DOHH2 (cell line): ENCODE measurements around the gene ZNF365.

Experiments
- H3F3A ChIP-seq: fragments of 200-600 bp; sonication (generic), shearing (Covaris generic); 2 replicates; pipeline ENCODE4 v1.6.0; 2016; ENCODE audit warnings: antibody characterized with exemption, mild to moderate bottlenecking; ENCODE audit not compliant: control insufficient read depth, insufficient read depth
- H3K27ac ChIP-seq: fragments of 200-600 bp; sonication (generic); 2 replicates; pipeline ENCODE4 v1.5.1; 2014; ENCODE audit warnings: low read depth, mild to moderate bottlenecking, low read length, moderate library complexity
- H3K27me3 ChIP-seq: fragments of 200-600 bp; sonication (generic); 2 replicates; pipeline ENCODE4 v1.6.1; 2014; ENCODE audit warnings: mild to moderate bottlenecking, low read length, mixed read lengths; ENCODE audit not compliant: control insufficient read depth
- H3K36me3 ChIP-seq: fragments of 200-600 bp; sonication (generic); 2 replicates; pipeline ENCODE4 v1.6.1; 2014; ENCODE audit warnings: mild to moderate bottlenecking, low read length, moderate library complexity, mixed read lengths; ENCODE audit not compliant: control insufficient read depth
- H3K4me1 ChIP-seq: fragments of 200-600 bp; sonication (generic); 2 replicates; pipeline ENCODE4 v1.6.1; 2014; ENCODE audit warnings: mild to moderate bottlenecking, low read length, mixed read lengths; ENCODE audit not compliant: control insufficient read depth
- H3K4me2 ChIP-seq: fragments of 200-600 bp; sonication (generic); 2 replicates; pipeline ENCODE4 v1.6.0; 2014; ENCODE audit warnings: mild to moderate bottlenecking, low read length, moderate library complexity
- H3K4me3 ChIP-seq: fragments of 200-600 bp; sonication (generic); 2 replicates; pipeline ENCODE4 v1.5.1; 2014; ENCODE audit warnings: mild to moderate bottlenecking, low read length, mixed read lengths
- H3K79me2 ChIP-seq: fragments of 200-600 bp; sonication (generic); 2 replicates; pipeline ENCODE4 v1.6.1; 2014; ENCODE audit warnings: mild to moderate bottlenecking, low read length, mixed read lengths; ENCODE audit not compliant: control insufficient read depth
- H3K9me2 ChIP-seq: fragments of 200-600 bp; sonication (generic); replicated peaks from 2 replicates; pipeline ENCODE4 v1.6.1; 2014; ENCODE audit warnings: mild to moderate bottlenecking, low read length, mixed read lengths; ENCODE audit not compliant: control insufficient read depth
- H3K9me3 ChIP-seq: fragments of 200-600 bp; sonication (generic); 2 replicates; pipeline ENCODE4 v1.6.1; 2014; ENCODE audit warnings: antibody characterized with exemption, low read length, mixed read lengths; ENCODE audit not compliant: control insufficient read depth, insufficient read depth
- H4K20me1 ChIP-seq: fragments of 200-600 bp; sonication (generic); 2 replicates; pipeline ENCODE4 v1.6.0; 2014; ENCODE audit warnings: low read depth, mild to moderate bottlenecking, antibody characterized with exemption, low read length, moderate library complexity; ENCODE audit not compliant: control insufficient read depth, insufficient read depth
- CTCF ChIP-seq: fragments of 200-600 bp; sonication (generic); IDR thresholded peaks from one replicate; pipeline ENCODE4 v1.5.1; 2014; ENCODE audit warnings: antibody characterized with exemption, mild to moderate bottlenecking, low read depth, low read length; ENCODE audit not compliant: poor library complexity, severe bottlenecking
- EZH2phosphoT487 ChIP-seq: fragments of 200-600 bp; sonication (generic); IDR thresholded peaks from 2 replicates; pipeline ENCODE4 v1.6.1; 2017; ENCODE audit warnings: borderline replicate concordance, mild to moderate bottlenecking, antibody characterized with exemption, low read length, moderate library complexity, mixed read lengths

ZNF365 gene

GRCh38 chr10:62373639-62373994 is 552 bp upstream of the ZNF365 start:
- no peaks in the 10 kb centered on the region for H3K9me2 ChIP-seq
- no peak overlapping the region for H3K27ac ChIP-seq
- no peak overlapping the region for H3K4me2 ChIP-seq
- no peaks in the 10 kb centered on the region for H3K36me3 ChIP-seq
- no peak for TF ChIP-seq EZH2phosphoT487
- TF ChIP-seq CTCF, result no peak
- no peaks in the 10 kb centered on the region for H4K20me1 ChIP-seq
- no peak overlapping the region for H3K4me3 ChIP-seq
- no peaks in the 10 kb centered on the region for H3K4me1 ChIP-seq
- H3K9me3 ChIP-seq, result peaks cover 4% of the 10 kb centered on the region; the same call in 1 of the 2 replicates
- H3K79me2 ChIP-seq, result no peaks in the 10 kb centered on the region
- peaks cover 27% of the 10 kb centered on the region for H3K27me3 ChIP-seq
- H3F3A ChIP-seq, result no peaks in the 10 kb centered on the region

- TF ChIP-seq EZH2phosphoT487 (no peak), CTCF (no peak)
Measured at GRCh38 chr10:62374862-62375710, 917 bp downstream of the ZNF365 start.

GRCh38 chr10:62376071-62377025 is 2.2 kb downstream of the ZNF365 start:
- H3K9me2 ChIP-seq, result no peaks in the 10 kb centered on the region

More at GRCh38 chr10:62374862-62375710, 917 bp downstream of the ZNF365 start:
- no peak overlapping the region for H3K4me2 ChIP-seq
- peaks cover 27% of the 10 kb centered on the region for H3K27me3 ChIP-seq
- H3K27ac ChIP-seq, result no peak overlapping the region
- no peaks in the 10 kb centered on the region for H3K9me2 ChIP-seq
- H4K20me1 ChIP-seq, result no peaks in the 10 kb centered on the region
- H3K9me3 ChIP-seq, result no peaks in the 10 kb centered on the region
- no peak overlapping the region for H3K4me3 ChIP-seq
- H3K4me1 ChIP-seq, result no peaks in the 10 kb centered on the region
- no peaks in the 10 kb centered on the region for H3F3A ChIP-seq
- H3K36me3 ChIP-seq, result no peaks in the 10 kb centered on the region
- no peaks in the 10 kb centered on the region for H3K79me2 ChIP-seq

More at GRCh38 chr10:62376071-62377025, 2.2 kb downstream of the ZNF365 start:
- no peaks in the 10 kb centered on the region for H3K79me2 ChIP-seq
- no peaks in the 10 kb centered on the region for H4K20me1 ChIP-seq
- no peaks in the 10 kb centered on the region for H3K9me3 ChIP-seq
- TF ChIP-seq EZH2phosphoT487 (no peak), CTCF (no peak)
- H3K4me3 ChIP-seq, result no peak overlapping the region
- no peaks in the 10 kb centered on the region for H3K4me1 ChIP-seq
- H3K4me2 ChIP-seq, result no peak overlapping the region
- no peak overlapping the region for H3K27ac ChIP-seq
- H3K27me3 ChIP-seq, result peaks cover 27% of the 10 kb centered on the region
- no peaks in the 10 kb centered on the region for H3K36me3 ChIP-seq
- no peaks in the 10 kb centered on the region for H3F3A ChIP-seq
